ENCODE results near the gene COL5A1. TPM values are rescaled to one million over a fixed set of nuclear protein-coding genes. Genes with fewer than 3 reads are reported as not detected.

The COL5A1 gene
- polyA plus RNA-seq, 1 donor (not counting 4 experiments of a cell fraction or from before 2014, with no cell fraction given): 3.1 TPM

DNA sequence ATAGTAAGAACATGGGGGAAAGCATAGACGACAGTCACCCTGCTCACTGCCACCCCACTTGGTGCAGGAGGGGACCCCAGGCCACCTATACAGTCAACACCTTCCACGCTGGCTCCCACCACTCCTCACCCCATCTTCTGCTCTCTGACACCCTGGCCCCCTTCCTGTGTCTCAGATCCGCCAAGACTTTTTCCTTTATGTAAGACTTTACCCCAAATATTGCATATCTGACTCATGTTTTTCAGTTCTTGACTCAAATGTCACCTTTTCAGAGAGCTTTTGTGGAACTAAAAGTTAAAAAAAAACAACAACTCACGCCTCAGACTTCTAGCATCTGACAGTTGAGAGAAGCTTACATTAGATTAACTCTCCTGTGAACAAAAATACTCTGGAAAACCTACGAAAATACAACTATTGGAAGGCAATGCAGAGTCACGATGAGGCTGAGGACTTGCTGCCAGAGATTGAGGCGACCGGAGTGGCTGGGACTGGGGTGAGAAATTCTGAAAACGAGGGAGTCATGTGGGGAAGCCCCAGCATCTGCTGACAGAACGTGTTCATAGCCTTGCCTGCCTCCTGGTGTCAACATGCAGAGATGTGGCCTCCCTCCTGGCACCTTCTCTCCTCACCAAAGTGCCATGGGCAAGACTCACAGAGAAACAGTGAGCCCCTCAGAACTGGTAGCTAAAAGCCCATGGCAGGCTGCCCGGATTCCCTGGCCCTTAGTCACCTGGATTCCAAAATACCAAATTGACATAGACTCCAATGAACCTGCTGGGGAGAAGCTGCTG is 216.6 kb downstream of the COL5A1 start:
- peak; percentile 26 to 66 (median 52) for TF ChIP-seq CTCF (optimal IDR thresholded peaks at IDR 0.05 in 1 of 3, IDR thresholded peaks at IDR 0.05 in 1 of 3, conservative IDR thresholded peaks at IDR 0.05 in 1 of 3; ENCODE audit: extremely low read depth in 1 of 3, insufficient read depth in 2 of 3, low read length in 3 of 3)
- TF ChIP-seq EZH2 (IDR thresholded peaks at IDR 0.05; ENCODE audit: low read length): no peak
- peaks cover 11% of the 10 kb centered on the region for H3K4me1 ChIP-seq (ENCODE audit: control insufficient read depth, extremely low read depth, insufficient read depth, low read length)
- FAIRE-seq: no peak
- no peak overlapping the region for H3K9ac ChIP-seq (ENCODE audit: control insufficient read depth, extremely low read depth, insufficient read depth, low read length)
- no peaks in the 10 kb centered on the region for H3K36me3 ChIP-seq (ENCODE audit: control insufficient read depth in 2 of 2, extremely low read depth in 1 of 2, insufficient read depth in 2 of 2, low read length in 2 of 2)
- H3K79me2 ChIP-seq (ENCODE audit: control insufficient read depth, insufficient read depth, low read length): no peaks in the 10 kb centered on the region
- H4K20me1 ChIP-seq (ENCODE audit: control insufficient read depth, extremely low read depth, insufficient read depth, low read length): no peaks in the 10 kb centered on the region
- peak overlapping the region; percentile 27 for H3K4me2 ChIP-seq (ENCODE audit: control insufficient read depth, extremely low read depth, insufficient read depth, low read depth, low read length)
- no peaks in the 10 kb centered on the region for H3K9me1 ChIP-seq (ENCODE audit: control insufficient read depth, extremely low read depth, insufficient read depth, low read length)
- H3K4me3 ChIP-seq (ENCODE audit: control insufficient read depth in 2 of 3, extremely low read depth in 1 of 3, insufficient read depth in 2 of 3, low read depth in 1 of 3, low read length in 3 of 3): no peak overlapping the region
- H3K9me3 ChIP-seq (ENCODE audit: control insufficient read depth, low read depth, low read length): peaks cover 3% of the 10 kb centered on the region
- DNase-seq (ENCODE audit: low read depth, low spot score): peak; percentile 9
- peaks cover 33% of the 10 kb centered on the region for H3K27me3 ChIP-seq (ENCODE audit: control insufficient read depth, extremely low read depth, insufficient read depth, low read length)
- dilution Hi-C loops (cut with MboI; ENCODE audit: extremely low pct_ligation_motif_present, low sequenced_read_pairs): no loop called here
- no peak overlapping the region for H2AFZ ChIP-seq (ENCODE audit: control insufficient read depth, low read length)
- no peak overlapping the region for H3K27ac ChIP-seq (ENCODE audit: control insufficient read depth, insufficient read depth, low read length)

DNA sequence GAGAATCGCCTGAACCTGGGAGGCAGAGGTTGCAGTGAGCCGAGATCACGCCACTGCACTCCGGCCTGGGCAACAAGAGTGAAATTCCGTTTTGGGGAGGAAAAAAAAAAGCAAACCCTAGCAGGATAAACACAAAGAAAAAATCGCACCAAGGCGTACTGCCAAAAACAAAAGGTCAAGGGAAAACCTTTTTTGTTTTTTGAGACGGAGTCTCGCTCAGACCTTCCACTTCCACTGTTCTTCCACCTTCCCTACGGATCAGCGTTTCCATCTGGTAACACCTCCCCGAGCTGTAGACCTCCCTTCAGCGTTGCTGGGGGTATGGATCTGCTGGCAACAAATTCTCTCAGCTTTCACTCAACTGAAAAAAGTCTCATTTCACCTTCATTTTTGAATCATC is 218.9 kb downstream of the COL5A1 start:
- H3K27me3 ChIP-seq (ENCODE audit: control insufficient read depth, extremely low read depth, insufficient read depth, low read length): peaks cover 11% of the 10 kb centered on the region

More for the DNA sequence above, 218.9 kb downstream of the COL5A1 start:
- no peaks in the 10 kb centered on the region for H3K9me1 ChIP-seq (ENCODE audit: control insufficient read depth, extremely low read depth, insufficient read depth, low read length)
- H3K36me3 ChIP-seq (ENCODE audit: control insufficient read depth in 2 of 2, extremely low read depth in 1 of 2, insufficient read depth in 2 of 2, low read length in 2 of 2): no peaks in the 10 kb centered on the region
- peaks cover 11% of the 10 kb centered on the region for H3K4me1 ChIP-seq (ENCODE audit: control insufficient read depth, extremely low read depth, insufficient read depth, low read length)
- H3K4me3 ChIP-seq (ENCODE audit: control insufficient read depth in 2 of 3, extremely low read depth in 1 of 3, insufficient read depth in 2 of 3, low read depth in 1 of 3, low read length in 3 of 3): no peak overlapping the region
- no peak overlapping the region for H2AFZ ChIP-seq (ENCODE audit: control insufficient read depth, low read length)
- no peak overlapping the region for H3K4me2 ChIP-seq (ENCODE audit: control insufficient read depth, extremely low read depth, insufficient read depth, low read depth, low read length)
- peaks cover 3% of the 10 kb centered on the region for H3K9me3 ChIP-seq (ENCODE audit: control insufficient read depth, low read depth, low read length)
- H3K79me2 ChIP-seq (ENCODE audit: control insufficient read depth, insufficient read depth, low read length): no peaks in the 10 kb centered on the region
- no peak overlapping the region for H3K9ac ChIP-seq (ENCODE audit: control insufficient read depth, extremely low read depth, insufficient read depth, low read length)
- H4K20me1 ChIP-seq (ENCODE audit: control insufficient read depth, extremely low read depth, insufficient read depth, low read length): no peaks in the 10 kb centered on the region
- no peak overlapping the region for H3K27ac ChIP-seq (ENCODE audit: control insufficient read depth, insufficient read depth, low read length)
- TF ChIP-seq CTCF (optimal IDR thresholded peaks at IDR 0.05 in 1 of 3, IDR thresholded peaks at IDR 0.05 in 1 of 3, conservative IDR thresholded peaks at IDR 0.05 in 1 of 3; ENCODE audit: extremely low read depth in 1 of 3, insufficient read depth in 2 of 3, low read length in 3 of 3): no peak
- dilution Hi-C loops (cut with MboI; ENCODE audit: extremely low pct_ligation_motif_present, low sequenced_read_pairs): no loop called here
- DNase-seq (ENCODE audit: low read depth, low spot score) (no peak), FAIRE-seq (no peak)
